HepG2 (cell line): ENCODE results near the gene RBCK1. TPM values are rescaled to one million over a fixed set of nuclear protein-coding genes. Genes with fewer than 3 reads are reported as not detected.

Experiments
- ATF3 ChIP-seq: sonication (generic); formaldehyde crosslinking; IDR thresholded peaks from 2 replicates; pipeline ENCODE4 v1.4.0; 2020; ENCODE audit warnings: missing genetic modification reagents
- CEBPG ChIP-seq: IDR thresholded peaks from 2 replicates; pipeline ENCODE4 v1.6.1; 2016
- DZIP1 ChIP-seq: sonication (generic); formaldehyde crosslinking; IDR thresholded peaks from 2 replicates; pipeline ENCODE4 v1.5.0; 2020; ENCODE audit warnings: mild to moderate bottlenecking, missing genetic modification reagents
- FLYWCH1 ChIP-seq: sonication (generic); formaldehyde crosslinking; IDR thresholded peaks from 2 replicates; pipeline ENCODE4 v1.8.1; 2023; ENCODE audit warnings: mild to moderate bottlenecking, missing genetic modification reagents
- HNRNPUL1 ChIP-seq: fragments of 200-400 bp; formaldehyde crosslinking; IDR thresholded peaks from 2 replicates; pipeline ENCODE4 v1.6.1; 2017; ENCODE audit warnings: low read depth, mild to moderate bottlenecking, low read length, moderate library complexity
- MAFK ChIP-seq, 2 experiments: IDR thresholded peaks in 1 of 2; conservative IDR thresholded peaks in 1 of 2; 2 replicates each; pipeline ENCODE4 v1.6.1; 2011; ENCODE audit warnings: improper control_type of control experiment in 2 of 2, low read length in 2 of 2
- MTA1 ChIP-seq: sonication (generic); formaldehyde crosslinking; IDR thresholded peaks from 2 replicates; pipeline ENCODE4 v1.4.0; 2020; ENCODE audit warnings: missing genetic modification reagents, mild to moderate bottlenecking, borderline replicate concordance
- SIN3B ChIP-seq: fragments of 150-350 bp; IDR thresholded peaks from 2 replicates; pipeline ENCODE4 v1.6.1; 2014; ENCODE audit warnings: low read length
- SMARCC2 ChIP-seq: fragments of 450-650 bp; IDR thresholded peaks from 2 replicates; pipeline ENCODE4 v1.6.1; 2017; ENCODE audit warnings: antibody characterized with exemption, mild to moderate bottlenecking
- TAF15 ChIP-seq: fragments of 200-400 bp; formaldehyde crosslinking; IDR thresholded peaks from one replicate; pipeline ENCODE4 v1.6.1; 2018; ENCODE audit warnings: mild to moderate bottlenecking, low read depth, low read length; ENCODE audit not compliant: poor library complexity, severe bottlenecking
- UBTF ChIP-seq: sonication (generic); formaldehyde crosslinking; IDR thresholded peaks from 2 replicates; pipeline ENCODE4 v1.4.0; 2020; ENCODE audit warnings: mild to moderate bottlenecking, missing genetic modification reagents
- XRCC5 ChIP-seq: fragments of 200-400 bp; formaldehyde crosslinking; optimal IDR thresholded peaks from 2 replicates; pipeline ENCODE3; 2017; ENCODE audit warnings: mild to moderate bottlenecking, low read length
- ZBTB4 ChIP-seq: sonication (generic); formaldehyde crosslinking; IDR thresholded peaks from 2 replicates; pipeline ENCODE4 v1.4.0; 2020; ENCODE audit warnings: missing genetic modification reagents, mild to moderate bottlenecking, borderline replicate concordance
- ZMAT3 ChIP-seq: sonication (generic); formaldehyde crosslinking; conservative IDR thresholded peaks from 2 replicates; pipeline ENCODE4 v1.7.0; 2021; ENCODE audit warnings: missing genetic modification reagents
- ZNF329 ChIP-seq: sonication (generic); formaldehyde crosslinking; IDR thresholded peaks from 2 replicates; pipeline ENCODE4 v1.9.0; 2021; ENCODE audit warnings: low read depth, mild to moderate bottlenecking, missing genetic modification reagents
- ZNF331 ChIP-seq: sonication (generic); formaldehyde crosslinking; IDR thresholded peaks from 2 replicates; pipeline ENCODE4 v1.4.0; 2020; ENCODE audit warnings: missing genetic modification reagents
- ZNF496 ChIP-seq: sonication (generic); formaldehyde crosslinking; IDR thresholded peaks from 2 replicates; pipeline ENCODE4 v1.8.1; 2023; ENCODE audit warnings: mild to moderate bottlenecking, moderate library complexity, missing genetic modification reagents; ENCODE audit not compliant: insufficient replicate concordance
- ZNF563 ChIP-seq: sonication (generic); formaldehyde crosslinking; IDR thresholded peaks from 2 replicates; pipeline ENCODE4 v1.8.0; 2022; ENCODE audit warnings: mild to moderate bottlenecking, moderate library complexity, missing genetic modification reagents
- ZNF709 ChIP-seq: sonication (generic); formaldehyde crosslinking; IDR thresholded peaks from 2 replicates; pipeline ENCODE4 v1.5.0; 2020; ENCODE audit warnings: mild to moderate bottlenecking, missing genetic modification reagents
- ZNF776 ChIP-seq: sonication (generic); formaldehyde crosslinking; IDR thresholded peaks from 2 replicates; pipeline ENCODE4 v1.4.0; 2020; ENCODE audit warnings: mild to moderate bottlenecking, missing genetic modification reagents
- polyA plus RNA-seq, 8 experiments: library from polyadenylated mRNA; depleted of rRNA in 3 of 8; stranded (reverse) in 7 of 8; unstranded in 1 of 8; fragments of >200 nt; fragmentation: Illumina TruSeq in 4 of 8; extraction: Trizol in 4 of 8; gene quantifications; 2 replicates each; pipeline versions ENCODE4 v1.2.1 to v1.2.3, GENCODE V29; 2011 to 2016; ENCODE audit warnings: low read depth in 4 of 8, missing spikeins in 1 of 8, mixed read lengths in 1 of 8; ENCODE audit not compliant: insufficient read depth in 1 of 8
- total RNA-seq, 5 experiments: library from RNA; depleted of rRNA; stranded (reverse); fragments of >200 nt; fragmentation: Illumina TruSeq; extraction: Trizol; gene quantifications; 2 replicates each; pipeline ENCODE4 v1.2.3, GENCODE V29; 2016; ENCODE audit warnings: low read depth in 1 of 5

The RBCK1 gene
- total and polyA plus RNA-seq, 2 of the 13 experiments (the other 11 are each of a cell fraction or from before 2014, with no cell fraction given) = 149 to 215 TPM

GRCh38 chr20:363319-364078 lies 44.6 kb upstream of the RBCK1 start (continued):
- TF ChIP-seq ZNF329 (CRISPR knock-in tag) (no peak), ATF3 (CRISPR knock-in tag) (0 out of 2 replicates have a peak, but pooled peaks have one; percentile 22), MTA1 (CRISPR knock-in tag) (no peak; the same call in 1 of the 2 replicates), HNRNPUL1 (no peak), TAF15 (no peak), ZMAT3 (CRISPR knock-in tag) (no peak), XRCC5 (no peak), ZNF709 (no peak), CEBPG (CRISPR knock-in tag) (peak; percentile 12; the same call in 1 of the 2 replicates), ZNF496 (no peak), SIN3B (no peak), DZIP1 (CRISPR knock-in tag) (no peak), MAFK (conservative IDR thresholded peaks at IDR 0.05 in 1 of 2, IDR thresholded peaks at IDR 0.05 in 1 of 2; ENCODE audit: low read length in 2 of 2) (0 out of 4 replicates have a peak, but pooled peaks of 1 of the 2 experiments have one; percentile 1), ZBTB4 (CRISPR knock-in tag) (0 out of 2 replicates have a peak, but pooled peaks have one; percentile 8), ZNF331 (no peak), FLYWCH1 (no peak), ZNF563 (no peak), UBTF (no peak), SMARCC2 (no peak), ZNF776 (CRISPR knock-in tag) (no peak)
